GM12878 (cell line): ENCODE data around the gene MYCBP. TPM values are rescaled to one million over a fixed set of nuclear protein-coding genes. Genes with fewer than 3 reads are reported as not detected.

ENCODE experiments used
- BCL11A ChIP-seq: IDR thresholded peaks from 2 replicates; pipeline ENCODE4 v1.6.1; 2011; ENCODE audit warnings: low read depth, low read length
- CREB1 ChIP-seq: IDR thresholded peaks from 2 replicates; pipeline ENCODE4 v1.6.1; 2012; ENCODE audit warnings: low read depth, mild to moderate bottlenecking, inconsistent platforms
- CREM ChIP-seq: IDR thresholded peaks from 2 replicates; pipeline ENCODE4 v1.6.1; 2014; ENCODE audit warnings: antibody characterized with exemption, low read depth
- FOS ChIP-seq: IDR thresholded peaks from 3 replicates; pipeline ENCODE4 v1.6.1; 2011; ENCODE audit warnings: borderline replicate concordance; ENCODE audit not compliant: insufficient read length; ENCODE audit errors: extremely low read depth
- IRF4 ChIP-seq: IDR thresholded peaks from 2 replicates; pipeline ENCODE4 v1.6.1; 2011; ENCODE audit warnings: low read depth, low read length
- JUNB ChIP-seq: IDR thresholded peaks from 2 replicates; pipeline ENCODE4 v1.6.1; 2016; ENCODE audit warnings: antibody characterized with exemption, mild to moderate bottlenecking
- MYB ChIP-seq: fragments of 150-350 bp; IDR thresholded peaks from 2 replicates; pipeline ENCODE4 v1.6.1; 2014; ENCODE audit warnings: mild to moderate bottlenecking, low read depth, low read length, borderline replicate concordance
- NFXL1 ChIP-seq: fragments of 450-650 bp; IDR thresholded peaks from 2 replicates; pipeline ENCODE4 v1.6.1; 2017; ENCODE audit warnings: antibody characterized with exemption, mild to moderate bottlenecking, borderline replicate concordance
- NFYB ChIP-seq: IDR thresholded peaks from 2 replicates; pipeline ENCODE4 v1.6.1; 2011; ENCODE audit warnings: low read depth, mild to moderate bottlenecking, low read length, improper control_type of control experiment, moderate library complexity; ENCODE audit not compliant: insufficient read depth
- SMC3 ChIP-seq: IDR thresholded peaks from 2 replicates; pipeline ENCODE4 v1.6.1; 2011; ENCODE audit warnings: low read length, improper control_type of control experiment, borderline replicate concordance
- SP1 ChIP-seq: IDR thresholded peaks from one replicate; pipeline ENCODE4 v1.6.1; 2011; ENCODE audit warnings: low read depth, low read length
- SRF ChIP-seq, 2 experiments: IDR thresholded peaks; 2 replicates each; pipeline ENCODE4 v1.6.1; 2011; ENCODE audit warnings: low read depth in 2 of 2, low read length in 2 of 2, mild to moderate bottlenecking in 1 of 2, moderate library complexity in 1 of 2
- TCF7 ChIP-seq: IDR thresholded peaks from 2 replicates; pipeline ENCODE4 v1.6.1; 2014; ENCODE audit warnings: antibody characterized with exemption, borderline replicate concordance
- polyA plus RNA-seq, 11 experiments: library from polyadenylated mRNA; depleted of rRNA in 4 of 11; unstranded in 6 of 11; stranded (reverse) in 5 of 11; fragments of >200 nt; fragmentation: Nextera tagmentation in 4 of 11; fragmentation: Illumina TruSeq in 1 of 11; extraction: Ambion mirVana in 4 of 11; extraction: Trizol in 1 of 11; gene quantifications; 1 replicate in 1 of 11; 2 replicates in 10 of 11; pipeline versions ENCODE4 v1.2.1 to v1.2.3, GENCODE V29; 2011 to 2016; ENCODE audit warnings: inconsistent platforms in 2 of 11, missing spikeins in 2 of 11, low read depth in 1 of 11
- total RNA-seq, 4 experiments: library from RNA; depleted of rRNA in 3 of 4; stranded (reverse); fragments of >200 nt in 3 of 4; fragmentation: Illumina TruSeq in 1 of 4; extraction: Trizol in 1 of 4; gene quantifications; 2 replicates each; pipeline versions ENCODE4 v1.2.1 to v1.2.3, GENCODE V29; 2013 to 2021
- TF ChIP-seq, protein P1 (sequence below): fragments of 450-650 bp; formaldehyde crosslinking; IDR thresholded peaks from 2 replicates; pipeline ENCODE4 v1.4.0; 2020; ENCODE audit warnings: mild to moderate bottlenecking, moderate library complexity
- TF ChIP-seq, protein P2 (sequence below): IDR thresholded peaks from 2 replicates; pipeline ENCODE4 v1.6.1; 2012; ENCODE audit warnings: low read depth, low read length, improper control_type of control experiment
- TF ChIP-seq, protein P3 (sequence below): IDR thresholded peaks from 2 replicates; pipeline ENCODE4 v1.6.1; 2011; ENCODE audit warnings: mild to moderate bottlenecking, low read depth, low read length, moderate library complexity; ENCODE audit not compliant: insufficient replicate concordance
- TF ChIP-seq, protein P4 (sequence below): fragments of 450-650 bp; IDR thresholded peaks from 2 replicates; pipeline ENCODE4 v1.6.1; 2016; ENCODE audit warnings: mild to moderate bottlenecking
- TF ChIP-seq, protein P5 (sequence below): fragments of 450-650 bp; IDR thresholded peaks from 2 replicates; pipeline ENCODE4 v1.6.1; 2016; ENCODE audit warnings: mild to moderate bottlenecking
- TF ChIP-seq, protein P6 (sequence below): fragments of 450-650 bp; formaldehyde crosslinking; IDR thresholded peaks from 2 replicates; pipeline ENCODE4 v1.4.0; 2022; ENCODE audit warnings: mild to moderate bottlenecking, moderate library complexity

The MYCBP gene
- total and polyA plus RNA-seq, 10 of the 15 experiments (the other 5 are each of a cell fraction or from before 2014, with no cell fraction given): 26.1 to 210 (median 43.1) TPM

DNA sequence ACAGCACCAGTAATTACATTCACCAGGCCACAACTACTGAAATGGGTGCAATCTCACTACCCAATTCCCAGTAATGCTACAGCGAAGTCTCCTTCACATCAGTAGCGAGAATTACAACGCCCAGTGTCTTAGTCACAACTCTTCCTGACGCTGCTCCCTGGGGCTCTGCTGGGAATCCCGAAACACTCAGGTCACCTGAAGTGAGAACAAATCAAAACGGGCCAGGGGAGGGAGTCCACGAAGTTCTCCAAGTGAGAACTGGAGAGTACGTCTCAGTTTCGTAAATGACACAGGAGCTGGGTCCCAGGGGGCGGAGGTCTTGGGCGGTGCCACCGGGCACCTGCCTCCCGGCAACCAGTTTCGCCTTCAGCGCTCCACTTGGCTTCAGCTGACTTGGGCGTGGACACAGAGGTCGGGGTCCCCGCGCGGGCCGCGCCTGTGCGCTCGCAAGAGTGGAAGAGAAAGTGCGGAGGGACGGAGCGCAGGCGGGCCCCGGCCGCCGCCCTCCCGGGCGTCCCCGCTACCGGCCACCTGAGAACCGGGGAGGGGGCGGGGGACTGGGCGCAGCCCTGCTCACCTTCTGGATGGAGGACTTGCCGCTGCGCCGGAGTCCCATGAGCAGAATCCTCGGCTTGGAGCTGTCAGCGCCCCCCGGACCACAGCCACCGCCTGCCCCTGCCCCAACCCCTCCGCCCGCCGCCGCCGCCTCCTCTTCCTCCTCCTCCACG is 14.2 kb downstream of the MYCBP start (continued):
- TF ChIP-seq, protein P1, sequence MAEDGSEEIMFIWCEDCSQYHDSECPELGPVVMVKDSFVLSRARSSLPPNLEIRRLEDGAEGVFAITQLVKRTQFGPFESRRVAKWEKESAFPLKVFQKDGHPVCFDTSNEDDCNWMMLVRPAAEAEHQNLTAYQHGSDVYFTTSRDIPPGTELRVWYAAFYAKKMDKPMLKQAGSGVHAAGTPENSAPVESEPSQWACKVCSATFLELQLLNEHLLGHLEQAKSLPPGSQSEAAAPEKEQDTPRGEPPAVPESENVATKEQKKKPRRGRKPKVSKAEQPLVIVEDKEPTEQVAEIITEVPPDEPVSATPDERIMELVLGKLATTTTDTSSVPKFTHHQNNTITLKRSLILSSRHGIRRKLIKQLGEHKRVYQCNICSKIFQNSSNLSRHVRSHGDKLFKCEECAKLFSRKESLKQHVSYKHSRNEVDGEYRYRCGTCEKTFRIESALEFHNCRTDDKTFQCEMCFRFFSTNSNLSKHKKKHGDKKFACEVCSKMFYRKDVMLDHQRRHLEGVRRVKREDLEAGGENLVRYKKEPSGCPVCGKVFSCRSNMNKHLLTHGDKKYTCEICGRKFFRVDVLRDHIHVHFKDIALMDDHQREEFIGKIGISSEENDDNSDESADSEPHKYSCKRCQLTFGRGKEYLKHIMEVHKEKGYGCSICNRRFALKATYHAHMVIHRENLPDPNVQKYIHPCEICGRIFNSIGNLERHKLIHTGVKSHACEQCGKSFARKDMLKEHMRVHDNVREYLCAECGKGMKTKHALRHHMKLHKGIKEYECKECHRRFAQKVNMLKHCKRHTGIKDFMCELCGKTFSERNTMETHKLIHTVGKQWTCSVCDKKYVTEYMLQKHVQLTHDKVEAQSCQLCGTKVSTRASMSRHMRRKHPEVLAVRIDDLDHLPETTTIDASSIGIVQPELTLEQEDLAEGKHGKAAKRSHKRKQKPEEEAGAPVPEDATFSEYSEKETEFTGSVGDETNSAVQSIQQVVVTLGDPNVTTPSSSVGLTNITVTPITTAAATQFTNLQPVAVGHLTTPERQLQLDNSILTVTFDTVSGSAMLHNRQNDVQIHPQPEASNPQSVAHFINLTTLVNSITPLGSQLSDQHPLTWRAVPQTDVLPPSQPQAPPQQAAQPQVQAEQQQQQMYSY (CRISPR knock-in tag): no peak
- TF ChIP-seq SP1: no peak
- 0 out of 2 replicates have a peak, but pooled peaks have one; percentile 11 for TF ChIP-seq NFYB
- TF ChIP-seq JUNB: no peak
- no peak for TF ChIP-seq CREB1
- TF ChIP-seq, protein P2, sequence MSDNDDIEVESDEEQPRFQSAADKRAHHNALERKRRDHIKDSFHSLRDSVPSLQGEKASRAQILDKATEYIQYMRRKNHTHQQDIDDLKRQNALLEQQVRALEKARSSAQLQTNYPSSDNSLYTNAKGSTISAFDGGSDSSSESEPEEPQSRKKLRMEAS: no peak
- TF ChIP-seq, protein P3, sequence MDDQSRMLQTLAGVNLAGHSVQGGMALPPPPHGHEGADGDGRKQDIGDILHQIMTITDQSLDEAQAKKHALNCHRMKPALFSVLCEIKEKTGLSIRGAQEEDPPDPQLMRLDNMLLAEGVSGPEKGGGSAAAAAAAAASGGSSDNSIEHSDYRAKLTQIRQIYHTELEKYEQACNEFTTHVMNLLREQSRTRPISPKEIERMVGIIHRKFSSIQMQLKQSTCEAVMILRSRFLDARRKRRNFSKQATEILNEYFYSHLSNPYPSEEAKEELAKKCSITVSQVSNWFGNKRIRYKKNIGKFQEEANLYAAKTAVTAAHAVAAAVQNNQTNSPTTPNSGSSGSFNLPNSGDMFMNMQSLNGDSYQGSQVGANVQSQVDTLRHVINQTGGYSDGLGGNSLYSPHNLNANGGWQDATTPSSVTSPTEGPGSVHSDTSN: no peak
- no peak for TF ChIP-seq IRF4
- 0 out of 2 replicates have a peak, but pooled peaks have one; percentile 9 for TF ChIP-seq CREM
- TF ChIP-seq TCF7: no peak
- no peak for TF ChIP-seq FOS
- TF ChIP-seq, protein P4, sequence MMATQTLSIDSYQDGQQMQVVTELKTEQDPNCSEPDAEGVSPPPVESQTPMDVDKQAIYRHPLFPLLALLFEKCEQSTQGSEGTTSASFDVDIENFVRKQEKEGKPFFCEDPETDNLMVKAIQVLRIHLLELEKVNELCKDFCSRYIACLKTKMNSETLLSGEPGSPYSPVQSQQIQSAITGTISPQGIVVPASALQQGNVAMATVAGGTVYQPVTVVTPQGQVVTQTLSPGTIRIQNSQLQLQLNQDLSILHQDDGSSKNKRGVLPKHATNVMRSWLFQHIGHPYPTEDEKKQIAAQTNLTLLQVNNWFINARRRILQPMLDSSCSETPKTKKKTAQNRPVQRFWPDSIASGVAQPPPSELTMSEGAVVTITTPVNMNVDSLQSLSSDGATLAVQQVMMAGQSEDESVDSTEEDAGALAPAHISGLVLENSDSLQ: 0 out of 2 replicates have a peak, but pooled peaks have one; percentile 13
- TF ChIP-seq, protein P5, sequence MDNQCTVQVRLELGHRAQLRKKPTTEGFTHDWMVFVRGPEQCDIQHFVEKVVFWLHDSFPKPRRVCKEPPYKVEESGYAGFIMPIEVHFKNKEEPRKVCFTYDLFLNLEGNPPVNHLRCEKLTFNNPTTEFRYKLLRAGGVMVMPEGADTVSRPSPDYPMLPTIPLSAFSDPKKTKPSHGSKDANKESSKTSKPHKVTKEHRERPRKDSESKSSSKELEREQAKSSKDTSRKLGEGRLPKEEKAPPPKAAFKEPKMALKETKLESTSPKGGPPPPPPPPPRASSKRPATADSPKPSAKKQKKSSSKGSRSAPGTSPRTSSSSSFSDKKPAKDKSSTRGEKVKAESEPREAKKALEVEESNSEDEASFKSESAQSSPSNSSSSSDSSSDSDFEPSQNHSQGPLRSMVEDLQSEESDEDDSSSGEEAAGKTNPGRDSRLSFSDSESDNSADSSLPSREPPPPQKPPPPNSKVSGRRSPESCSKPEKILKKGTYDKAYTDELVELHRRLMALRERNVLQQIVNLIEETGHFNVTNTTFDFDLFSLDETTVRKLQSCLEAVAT: no peak
- no peak for TF ChIP-seq SRF (IDR thresholded peaks at IDR 0.05; ENCODE audit: low read depth in 2 of 2, low read length in 2 of 2)
- no peak for TF ChIP-seq SMC3
- TF ChIP-seq BCL11A: no peak
- TF ChIP-seq, protein P6, sequence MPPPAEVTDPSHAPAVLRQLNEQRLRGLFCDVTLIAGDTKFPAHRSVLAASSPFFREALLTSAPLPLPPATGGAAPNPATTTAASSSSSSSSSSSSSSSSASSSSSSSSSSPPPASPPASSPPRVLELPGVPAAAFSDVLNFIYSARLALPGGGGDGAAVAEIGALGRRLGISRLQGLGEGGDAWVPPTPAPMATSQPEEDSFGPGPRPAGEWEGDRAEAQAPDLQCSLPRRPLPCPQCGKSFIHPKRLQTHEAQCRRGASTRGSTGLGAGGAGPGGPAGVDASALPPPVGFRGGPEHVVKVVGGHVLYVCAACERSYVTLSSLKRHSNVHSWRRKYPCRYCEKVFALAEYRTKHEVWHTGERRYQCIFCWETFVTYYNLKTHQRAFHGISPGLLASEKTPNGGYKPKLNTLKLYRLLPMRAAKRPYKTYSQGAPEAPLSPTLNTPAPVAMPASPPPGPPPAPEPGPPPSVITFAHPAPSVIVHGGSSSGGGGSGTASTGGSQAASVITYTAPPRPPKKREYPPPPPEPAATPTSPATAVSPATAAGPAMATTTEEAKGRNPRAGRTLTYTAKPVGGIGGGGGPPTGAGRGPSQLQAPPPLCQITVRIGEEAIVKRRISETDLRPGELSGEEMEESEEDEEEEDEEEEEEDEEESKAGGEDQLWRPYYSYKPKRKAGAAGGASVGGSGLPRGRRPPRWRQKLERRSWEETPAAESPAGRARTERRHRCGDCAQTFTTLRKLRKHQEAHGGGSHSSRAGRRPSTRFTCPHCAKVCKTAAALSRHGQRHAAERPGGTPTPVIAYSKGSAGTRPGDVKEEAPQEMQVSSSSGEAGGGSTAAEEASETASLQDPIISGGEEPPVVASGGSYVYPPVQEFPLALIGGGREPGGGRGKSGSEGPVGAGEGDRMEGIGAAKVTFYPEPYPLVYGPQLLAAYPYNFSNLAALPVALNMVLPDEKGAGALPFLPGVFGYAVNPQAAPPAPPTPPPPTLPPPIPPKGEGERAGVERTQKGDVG (CRISPR knock-in tag): no peak
- no peak for TF ChIP-seq NFXL1
- no peak for TF ChIP-seq MYB
